HCT116 (cell line): ENCODE data around the gene ULBP2. TPM values are rescaled to one million over a fixed set of nuclear protein-coding genes. Genes with fewer than 3 reads are reported as not detected.

Source experiments
- ATAC-seq: fragments of 200-7000 bp; cut with Tn5 transposase; 2 replicates; pipeline ENCODE4 v1.9.1; 2020; ENCODE audit warnings: mild to moderate bottlenecking, moderate library complexity
- BruUV-seq: library from RNA; stranded (reverse); fragments of 400-500 nt; replicated peaks from 2 replicates; lab custom pipeline; 2021; lab: Mats Ljungman, UMichigan
- CTCF ChIA-PET: fragments of 300-600 bp; sonication (Branson Sonifier 250); formaldehyde crosslinking; loops from one replicate; lab custom pipeline; 2021; ENCODE audit warnings: antibody characterized with exemption; lab: Charles Lee
- POLR2A ChIA-PET: fragments of 300-600, 350-600 bp; sonication (Branson Sonifier 250); formaldehyde crosslinking; loops from one replicate; lab custom pipeline; 2021; ENCODE audit warnings: antibody characterized with exemption; lab: Charles Lee
- RAD21 ChIA-PET, 2 experiments: fragments of 300-600 bp; sonication (Branson Sonifier 250); formaldehyde crosslinking; loops; one replicate each; lab custom pipeline; 2023; ENCODE audit warnings: low total read pairs in 2 of 2; ENCODE audit not compliant: uncharacterized antibody in 2 of 2, unreplicated experiment in 2 of 2, low non-redundant PET in 1 of 2; lab: Charles Lee
- DNase-seq: peaks from one replicate; pipeline ENCODE4 v3.0.0-alpha.2; 2010; ENCODE audit warnings: low read depth, low spot score
- H2AFZ ChIP-seq: fragments of 200-600 bp; shearing (Covaris generic), sonication (generic); 2 replicates; pipeline ENCODE4 v1.6.1; 2017; ENCODE audit warnings: low read depth, mixed run types, mixed read lengths, antibody characterized with exemption, low read length; ENCODE audit not compliant: poor library complexity, severe bottlenecking
- H3K27ac ChIP-seq: 2 replicates; pipeline ENCODE4 v1.5.1; 2012; ENCODE audit warnings: low read depth, low read length
- H3K27me3 ChIP-seq: fragments of 200-600 bp; sonication (generic); 2 replicates; pipeline ENCODE4 v1.6.1; 2016; ENCODE audit warnings: mixed run types, low read length, mixed read lengths; ENCODE audit not compliant: insufficient read depth
- H3K36me3 ChIP-seq, 2 experiments: fragments of 200-500 bp in 1 of 2; fragments of 200-600 bp in 1 of 2; sonication (Bioruptor generic) in 1 of 2; sonication (generic) in 1 of 2; 2 replicates each; pipeline versions ENCODE4 v1.5.1 to v1.6.1; 2014 to 2016; ENCODE audit warnings: low read length in 2 of 2, inconsistent platforms in 1 of 2, mixed read lengths in 1 of 2, mixed run types in 1 of 2; ENCODE audit not compliant: insufficient read depth in 2 of 2, control insufficient read depth in 1 of 2
- H3K4me1 ChIP-seq, 2 experiments: fragments of 200-600 bp in 1 of 2; sonication (generic) in 1 of 2; 2 replicates each; pipeline versions ENCODE4 v1.5.1 to v1.6.1; 2012 to 2017; ENCODE audit warnings: low read length in 2 of 2, inconsistent platforms in 1 of 2, mild to moderate bottlenecking in 1 of 2, mixed read lengths in 1 of 2, mixed run types in 1 of 2, moderate library complexity in 1 of 2; ENCODE audit not compliant: insufficient read depth in 2 of 2, control insufficient read depth in 1 of 2
- H3K4me2 ChIP-seq: fragments of 200-600 bp; sonication (generic); 2 replicates; pipeline ENCODE4 v1.6.1; 2017; ENCODE audit warnings: mixed run types, low read length, mixed read lengths
- H3K4me3 ChIP-seq, 2 experiments: fragments of 200-600 bp in 1 of 2; sonication (generic) in 1 of 2; replicated peaks in 1 of 2; 2 replicates each; pipeline ENCODE4 v1.5.1; 2011 to 2016; ENCODE audit warnings: low read length in 2 of 2, control low read depth in 1 of 2, low read depth in 1 of 2, mild to moderate bottlenecking in 1 of 2, mixed read lengths in 1 of 2, mixed run types in 1 of 2
- H3K79me2 ChIP-seq: fragments of 200-600 bp; sonication (generic); 2 replicates; pipeline ENCODE4 v1.6.1; 2017; ENCODE audit warnings: mild to moderate bottlenecking, mixed run types, low read length, moderate library complexity, mixed read lengths; ENCODE audit not compliant: insufficient read depth
- H3K9ac ChIP-seq: fragments of 200-600 bp; sonication (generic); 2 replicates; pipeline ENCODE4 v1.6.1; 2016; ENCODE audit warnings: low read length, mixed read lengths
- H3K9me2 ChIP-seq: fragments of 200-600 bp; sonication (generic), shearing (Covaris generic); 2 replicates; pipeline ENCODE4 v1.6.1; 2017; ENCODE audit warnings: mixed run types, mild to moderate bottlenecking, moderate library complexity; ENCODE audit not compliant: insufficient read depth
- H3K9me3 ChIP-seq, 2 experiments: fragments of 200-500 bp in 1 of 2; fragments of 200-600 bp in 1 of 2; sonication (Bioruptor generic) in 1 of 2; sonication (generic) in 1 of 2; 2 replicates each; pipeline ENCODE4 v1.6.1; 2014 to 2017; ENCODE audit warnings: low read length in 2 of 2, mixed read lengths in 2 of 2, inconsistent platforms in 1 of 2, low read depth in 1 of 2, mild to moderate bottlenecking in 1 of 2, mixed run types in 1 of 2, moderate library complexity in 1 of 2; ENCODE audit not compliant: control insufficient read depth in 1 of 2, insufficient read depth in 1 of 2
- H4K20me1 ChIP-seq: fragments of 200-600 bp; sonication (generic), shearing (Covaris generic); 2 replicates; pipeline ENCODE4 v1.6.1; 2017; ENCODE audit warnings: mixed run types, mild to moderate bottlenecking, moderate library complexity; ENCODE audit not compliant: insufficient read depth
- ATF3 ChIP-seq: IDR thresholded peaks from 2 replicates; pipeline ENCODE4 v1.6.1; 2012
- CBX3 ChIP-seq: IDR thresholded peaks from 2 replicates; pipeline ENCODE4 v1.6.1; 2012; ENCODE audit warnings: low read depth
- CEBPB ChIP-seq: IDR thresholded peaks from 2 replicates; pipeline ENCODE4 v1.6.1; 2012; ENCODE audit warnings: low read depth
- CTCF ChIP-seq, 3 experiments: fragments of 200-600 bp in 1 of 3; sonication (generic) in 1 of 3; IDR thresholded peaks in 2 of 3; conservative IDR thresholded peaks in 1 of 3; 2 replicates each; pipeline ENCODE4 v1.5.1; 2012 to 2017; ENCODE audit warnings: low read depth in 2 of 3, low read length in 2 of 3, antibody characterized with exemption in 1 of 3, borderline replicate concordance in 1 of 3, control low read depth in 1 of 3, mild to moderate bottlenecking in 1 of 3, mixed read lengths in 1 of 3, mixed run types in 1 of 3, moderate library complexity in 1 of 3; ENCODE audit not compliant: insufficient read depth in 1 of 3
- ELF1 ChIP-seq: IDR thresholded peaks from 2 replicates; pipeline ENCODE4 v1.6.1; 2012; ENCODE audit warnings: low read depth, borderline replicate concordance
- EZH2 ChIP-seq: fragments of 200-600 bp; sonication (generic); IDR thresholded peaks from 2 replicates; pipeline ENCODE4 v1.6.1; 2017; ENCODE audit warnings: antibody characterized with exemption, mixed run types
- EZH2phosphoT487 ChIP-seq: fragments of 200-600 bp; IDR thresholded peaks from 2 replicates; pipeline ENCODE4 v1.6.1; 2018; ENCODE audit warnings: antibody characterized with exemption, borderline replicate concordance
- FOSL1 ChIP-seq: IDR thresholded peaks from 2 replicates; pipeline ENCODE4 v1.6.1; 2012; ENCODE audit warnings: low read depth
- JUND ChIP-seq: IDR thresholded peaks from 2 replicates; pipeline ENCODE4 v1.6.1; 2012
- MAX ChIP-seq: IDR thresholded peaks from 2 replicates; pipeline ENCODE4 v1.6.1; 2012
- POLR2A ChIP-seq: IDR thresholded peaks from 2 replicates; pipeline ENCODE4 v1.7.0; 2011; ENCODE audit warnings: borderline replicate concordance; ENCODE audit not compliant: insufficient read depth, insufficient read length; ENCODE audit errors: extremely low read depth
- POLR2AphosphoS5 ChIP-seq: IDR thresholded peaks from 2 replicates; pipeline ENCODE4 v1.6.1; 2011; ENCODE audit warnings: mild to moderate bottlenecking, low read depth, low read length, moderate library complexity
- RAD21 ChIP-seq: IDR thresholded peaks from 2 replicates; pipeline ENCODE4 v1.6.1; 2012; ENCODE audit warnings: low read depth, mild to moderate bottlenecking
- SIN3A ChIP-seq: IDR thresholded peaks from 2 replicates; pipeline ENCODE4 v1.6.1; 2012; ENCODE audit warnings: low read depth
- SP1 ChIP-seq: IDR thresholded peaks from 2 replicates; pipeline ENCODE4 v1.6.1; 2012; ENCODE audit warnings: low read depth
- SRF ChIP-seq: IDR thresholded peaks from 2 replicates; pipeline ENCODE4 v1.6.1; 2012; ENCODE audit warnings: low read depth
- ZFX ChIP-seq: fragments of 450-650 bp; IDR thresholded peaks from 2 replicates; pipeline ENCODE4 v1.6.1; 2017
- ZNF274 ChIP-seq: fragments of 200-500 bp; sonication (Bioruptor generic); IDR thresholded peaks from 2 replicates; pipeline ENCODE4 v1.6.1; 2014; ENCODE audit warnings: mild to moderate bottlenecking, low read depth, low read length, inconsistent platforms
- intact Hi-C: fragments of 100-400 bp; cut with micrococcal nuclease; formaldehyde crosslinking; loops from 2 replicates; pipeline ENCODE4 v1.10.0; 2022
- total RNA-seq: library from RNA; stranded (reverse); gene quantifications from one replicate; pipeline ENCODE4 v1.2.1, GENCODE V29; 2021; ENCODE audit not compliant: unreplicated experiment
- TF ChIP-seq, protein P1 (sequence below): IDR thresholded peaks from 2 replicates; pipeline ENCODE4 v1.6.1; 2012; ENCODE audit warnings: low read depth

Gene ULBP2
- total RNA-seq, 1 experiment from 2014 or later: 10.2 TPM

GRCh38 chr6:149984773-149985172 is 43.0 kb downstream of the ULBP2 start:
- DNase-seq: no peak
- Histone ChIP-seq H3K9me2 (no peaks in the 10 kb centered on the region), H2AFZ (no peak overlapping the region), H3K9ac (no peak overlapping the region), H3K9me3 (no peaks in the 10 kb centered on the region), H3K27me3 (peaks cover 9% of the 10 kb centered on the region; the same call in 1 of the 2 replicates), H3K36me3 (no peaks in the 10 kb centered on the region), H3K27ac (no peak overlapping the region), H4K20me1 (no peaks in the 10 kb centered on the region), H3K4me3 (no peak overlapping the region), H3K79me2 (no peaks in the 10 kb centered on the region), H3K4me2 (no peak overlapping the region), H3K4me1 (no peaks in the 10 kb centered on the region)
- intact Hi-C loops: no loop called here
- ATAC-seq: no peak
- TF ChIP-seq CTCF (IDR thresholded peaks at IDR 0.05 in 2 of 3, conservative IDR thresholded peaks at IDR 0.05 in 1 of 3; ENCODE audit: borderline replicate concordance in 1 of 3, insufficient read depth in 1 of 3, low read depth in 2 of 3, low read length in 2 of 3): no peak
- TF ChIP-seq, protein P1, sequence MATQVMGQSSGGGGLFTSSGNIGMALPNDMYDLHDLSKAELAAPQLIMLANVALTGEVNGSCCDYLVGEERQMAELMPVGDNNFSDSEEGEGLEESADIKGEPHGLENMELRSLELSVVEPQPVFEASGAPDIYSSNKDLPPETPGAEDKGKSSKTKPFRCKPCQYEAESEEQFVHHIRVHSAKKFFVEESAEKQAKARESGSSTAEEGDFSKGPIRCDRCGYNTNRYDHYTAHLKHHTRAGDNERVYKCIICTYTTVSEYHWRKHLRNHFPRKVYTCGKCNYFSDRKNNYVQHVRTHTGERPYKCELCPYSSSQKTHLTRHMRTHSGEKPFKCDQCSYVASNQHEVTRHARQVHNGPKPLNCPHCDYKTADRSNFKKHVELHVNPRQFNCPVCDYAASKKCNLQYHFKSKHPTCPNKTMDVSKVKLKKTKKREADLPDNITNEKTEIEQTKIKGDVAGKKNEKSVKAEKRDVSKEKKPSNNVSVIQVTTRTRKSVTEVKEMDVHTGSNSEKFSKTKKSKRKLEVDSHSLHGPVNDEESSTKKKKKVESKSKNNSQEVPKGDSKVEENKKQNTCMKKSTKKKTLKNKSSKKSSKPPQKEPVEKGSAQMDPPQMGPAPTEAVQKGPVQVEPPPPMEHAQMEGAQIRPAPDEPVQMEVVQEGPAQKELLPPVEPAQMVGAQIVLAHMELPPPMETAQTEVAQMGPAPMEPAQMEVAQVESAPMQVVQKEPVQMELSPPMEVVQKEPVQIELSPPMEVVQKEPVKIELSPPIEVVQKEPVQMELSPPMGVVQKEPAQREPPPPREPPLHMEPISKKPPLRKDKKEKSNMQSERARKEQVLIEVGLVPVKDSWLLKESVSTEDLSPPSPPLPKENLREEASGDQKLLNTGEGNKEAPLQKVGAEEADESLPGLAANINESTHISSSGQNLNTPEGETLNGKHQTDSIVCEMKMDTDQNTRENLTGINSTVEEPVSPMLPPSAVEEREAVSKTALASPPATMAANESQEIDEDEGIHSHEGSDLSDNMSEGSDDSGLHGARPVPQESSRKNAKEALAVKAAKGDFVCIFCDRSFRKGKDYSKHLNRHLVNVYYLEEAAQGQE: no peak
- no peak for TF ChIP-seq SIN3A
- no peak for TF ChIP-seq ZNF274
- TF ChIP-seq CBX3: no peak
- TF ChIP-seq MAX: no peak
- TF ChIP-seq EZH2phosphoT487: no peak
- no peak for TF ChIP-seq SP1
- no peak for TF ChIP-seq RAD21
- TF ChIP-seq EZH2: no peak
- TF ChIP-seq CEBPB: no peak
- TF ChIP-seq JUND: no peak
- no peak for TF ChIP-seq POLR2AphosphoS5
- no peak for TF ChIP-seq FOSL1
- no peak for TF ChIP-seq ZFX
- no peak for TF ChIP-seq SRF
- TF ChIP-seq ATF3: no peak
- TF ChIP-seq POLR2A: no peak
- no peak for TF ChIP-seq ELF1
- POLR2A ChIA-PET: interaction anchor here (1.6 kb wide), 1 partner anchor 21 kb away, joined by 5 read pairs; the partner anchor contains the start of gene ULBP1
- BruUV-seq: no TSS peak
- RAD21 ChIA-PET: no interaction called here
- CTCF ChIA-PET: interaction anchor here (1.0 kb wide), 1 partner anchor 86 kb away, joined by 3 read pairs; no protein-coding TSS in a partner anchor
